HG02840 (cell line): ENCODE data around the gene ATXN1.

Experiments used
- ATAC-seq: cut with Tn5 transposase; IDR thresholded peaks from one replicate; pipeline ENCODE4 v1.9.1; 2021; ENCODE audit warnings: mild to moderate bottlenecking, moderate library complexity, moderate number of reproducible peaks; ENCODE audit not compliant: unreplicated experiment, low FRiP score

The ATXN1 gene

DNA sequence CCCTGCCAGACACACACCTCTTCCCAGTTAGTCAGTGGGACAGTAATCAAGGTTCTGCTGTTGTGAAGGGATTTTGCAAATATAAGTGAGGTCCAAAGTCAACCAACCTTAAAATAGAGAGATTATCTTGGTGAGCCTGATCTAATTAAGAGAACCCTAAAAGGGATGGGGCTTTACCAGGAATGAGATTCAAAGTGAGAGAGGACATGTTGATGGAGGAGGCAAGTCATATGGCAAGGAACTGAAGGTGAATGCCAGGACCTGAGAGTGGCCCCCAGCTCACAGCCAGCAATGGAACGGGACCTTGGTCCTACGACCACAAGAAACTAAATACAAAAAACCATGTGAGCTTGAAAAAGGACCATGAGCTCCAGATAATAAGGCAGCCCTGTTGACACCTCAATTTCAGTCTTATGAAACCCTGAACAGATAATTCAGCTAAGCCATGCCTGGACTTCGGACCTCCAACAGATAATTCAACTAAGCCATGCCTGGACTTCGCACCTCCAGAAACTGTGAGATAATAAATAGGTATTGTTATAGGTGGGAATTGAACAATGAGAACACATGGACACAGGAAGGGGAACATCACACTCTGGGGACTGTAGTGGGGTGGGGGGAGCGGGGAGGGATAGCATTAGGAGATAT lies 269.5 kb downstream of the ATXN1 start:
- no peak for ATAC-seq

GRCh38 chr6:16490616-16491015 lies 270.6 kb downstream of the ATXN1 start:
- ATAC-seq, result no peak

- ATAC-seq, result no peak
Observed at GRCh38 chr6:16488813-16489212, 272.4 kb downstream of the ATXN1 start.

GRCh38 chr6:16487996-16488674 lies 273.1 kb downstream of the ATXN1 start:
- no peak for ATAC-seq

- ATAC-seq, result no peak
Observed at GRCh38 chr6:16486661-16487060, 274.6 kb downstream of the ATXN1 start.

GRCh38 chr6:16483315-16483875 lies 277.9 kb downstream of the ATXN1 start:
- no peak for ATAC-seq

DNA sequence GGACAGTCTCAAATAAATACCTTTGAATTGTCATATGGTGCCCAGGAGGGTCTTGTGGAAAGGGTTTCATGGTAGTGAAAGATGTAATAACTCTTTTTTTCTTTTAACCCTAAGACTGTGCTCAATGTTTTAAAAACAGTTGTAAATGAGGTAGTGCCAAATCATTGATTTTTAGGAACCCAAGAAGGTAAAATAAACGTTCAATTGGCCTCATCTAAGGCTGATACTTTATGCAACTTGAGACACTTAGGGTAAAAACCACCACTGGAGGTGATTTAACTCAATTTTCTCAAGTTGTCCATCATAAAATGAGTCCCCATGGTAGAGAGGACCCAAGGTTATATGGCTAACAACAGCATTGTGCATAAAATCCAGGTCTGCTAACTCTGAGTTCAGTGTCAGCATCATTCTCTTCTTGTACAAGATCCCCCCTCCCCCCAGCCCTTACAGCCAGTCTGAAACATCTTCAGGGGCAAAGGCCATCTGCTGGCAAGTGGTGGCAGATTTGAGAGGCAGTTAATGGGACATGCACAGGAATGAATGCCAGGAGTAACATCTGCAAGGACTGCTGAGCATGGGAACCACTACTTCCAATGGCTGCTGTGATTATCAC lies 278.5 kb downstream of the ATXN1 start:
- no peak for ATAC-seq

- no peak for ATAC-seq
Observed at GRCh38 chr6:16481697-16482399, 279.4 kb downstream of the ATXN1 start.

DNA sequence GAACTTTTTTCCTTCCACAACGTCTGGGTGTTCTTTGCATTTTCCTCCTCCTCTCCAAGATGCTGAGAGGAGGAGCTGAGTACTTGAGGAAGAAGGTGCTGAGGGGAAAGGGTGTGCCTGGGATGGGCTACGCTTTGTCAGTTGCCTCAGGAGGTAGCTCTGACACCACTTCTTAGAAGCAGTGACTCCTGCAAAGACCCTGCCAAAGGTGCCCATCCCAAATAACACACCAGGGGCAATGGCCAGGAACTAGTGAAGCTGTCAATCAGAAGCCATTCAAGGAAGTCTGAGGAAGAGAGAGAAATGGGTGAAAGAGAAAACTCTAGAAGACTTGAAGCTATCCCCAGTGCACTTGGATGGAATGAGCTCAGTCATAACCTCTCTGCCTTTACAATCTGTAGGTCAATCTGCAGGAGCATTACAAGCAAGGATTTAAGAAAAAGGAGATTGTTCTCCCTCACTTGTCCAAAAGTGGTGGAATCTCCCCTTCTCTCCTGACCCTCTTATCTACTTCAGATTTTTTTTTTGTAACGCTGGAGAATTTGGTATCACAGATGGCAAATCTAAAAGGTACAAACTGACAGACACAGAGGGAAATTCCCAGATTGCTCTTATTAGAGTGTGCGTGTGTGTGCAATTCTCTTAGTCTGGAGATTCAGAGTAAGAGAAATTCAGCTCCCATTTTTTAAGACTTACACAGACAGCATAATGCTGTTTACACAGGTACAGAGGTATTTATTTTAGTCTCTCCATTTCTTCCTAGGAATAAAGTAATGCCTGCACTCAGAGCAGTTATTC lies 280.3 kb downstream of the ATXN1 start:
- ATAC-seq, result no peak

DNA sequence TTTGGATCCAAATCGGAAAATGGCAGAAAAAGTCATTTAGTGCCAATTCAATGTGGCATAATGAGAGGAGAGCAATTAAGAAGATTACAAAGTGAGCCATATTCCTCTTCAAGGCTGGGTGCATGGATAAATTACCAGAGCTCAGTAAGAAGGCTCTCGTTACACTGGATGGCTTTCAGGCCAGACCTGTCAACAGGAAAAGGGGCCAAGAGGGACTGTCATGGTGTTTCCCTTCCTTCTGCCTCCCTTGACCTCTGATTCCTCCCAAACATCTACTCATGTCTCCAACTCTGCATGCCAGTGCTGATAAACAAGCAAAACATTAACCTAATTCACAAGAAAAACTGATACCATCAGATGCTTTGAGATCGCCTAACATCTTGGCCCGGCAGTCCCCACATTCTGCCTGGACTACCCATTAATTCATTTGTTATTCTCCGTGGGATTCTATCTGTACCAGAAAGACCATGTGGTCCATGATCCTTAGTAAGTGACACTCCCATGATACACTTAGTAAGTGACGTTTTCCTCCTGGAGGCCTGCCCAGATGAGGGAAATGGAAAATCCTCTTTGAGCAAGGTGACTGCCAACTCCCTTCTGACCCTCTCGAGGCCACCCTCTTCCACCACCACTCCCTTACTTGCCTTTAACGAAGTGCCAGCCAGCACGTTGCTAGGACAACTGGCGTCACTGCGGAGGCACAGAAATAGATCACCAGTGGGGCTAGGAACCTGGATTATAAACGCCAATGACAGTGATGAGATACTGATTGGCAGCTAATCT lies 283.7 kb downstream of the ATXN1 start:
- ATAC-seq, result no peak

DNA sequence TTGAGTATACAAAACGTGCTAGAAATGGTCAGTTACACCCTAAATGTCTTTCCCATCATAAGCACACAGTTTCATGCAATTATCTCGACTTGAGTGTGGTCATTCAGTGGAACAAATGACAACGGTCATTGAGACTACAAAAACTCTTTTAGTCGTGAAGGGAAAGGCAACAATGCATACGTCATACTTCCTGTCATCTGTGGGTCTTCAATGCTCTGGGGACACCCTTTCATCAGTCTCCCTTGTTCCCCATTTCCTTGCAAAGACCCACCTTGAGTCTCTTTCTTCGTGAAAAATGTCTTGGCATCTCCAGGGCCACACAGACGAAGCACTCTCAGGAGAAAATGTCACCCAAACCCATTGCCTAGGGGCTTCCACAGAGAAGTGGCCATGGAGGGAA lies 284.4 kb downstream of the ATXN1 start:
- ATAC-seq, result no peak

DNA sequence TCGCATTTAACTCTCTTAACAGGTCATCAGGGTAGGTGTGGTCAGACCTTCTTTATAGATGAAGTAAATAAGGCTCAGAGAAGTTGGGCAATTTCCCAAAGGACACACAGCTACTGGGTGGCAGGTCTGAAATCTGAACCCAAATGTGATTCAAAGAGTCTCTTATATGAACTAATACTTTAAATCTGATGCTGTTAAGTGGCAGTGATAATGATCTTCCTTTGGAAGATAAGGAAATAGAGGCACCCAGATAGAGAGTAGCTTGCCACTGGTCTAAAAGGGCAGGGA lies 285.8 kb downstream of the ATXN1 start:
- no peak for ATAC-seq

DNA sequence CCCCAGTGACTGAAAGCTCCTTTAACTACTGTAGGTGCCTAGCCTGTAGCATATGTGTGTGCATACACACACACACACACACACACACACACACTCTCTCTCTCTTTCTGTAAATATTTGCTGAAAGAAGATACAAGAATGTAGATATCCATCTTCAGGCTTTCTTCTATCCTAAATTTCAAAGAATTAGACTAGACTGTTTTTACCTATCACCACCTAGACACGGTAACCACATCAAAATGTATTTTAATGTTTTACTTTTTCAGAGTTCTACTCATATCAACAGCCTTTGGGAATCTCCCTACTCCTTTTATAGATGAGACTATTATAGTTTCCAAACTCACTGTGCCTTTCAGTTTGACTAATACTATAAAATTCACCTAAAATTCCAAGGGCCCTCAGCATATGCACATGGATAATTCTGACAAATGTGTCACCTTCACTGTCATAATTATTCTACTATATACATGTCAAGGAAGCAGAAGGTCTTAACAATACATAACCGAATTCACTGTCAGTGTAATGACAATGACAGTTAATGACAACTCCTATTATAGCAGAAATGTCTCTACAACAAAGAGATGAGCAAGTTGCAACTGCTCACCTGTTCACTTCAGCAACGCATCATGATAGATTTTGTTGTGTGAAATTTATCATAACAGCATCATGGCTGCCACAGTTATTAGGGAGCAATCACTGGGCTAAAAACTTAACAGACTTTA lies 286.3 kb downstream of the ATXN1 start:
- ATAC-seq, result no peak

DNA sequence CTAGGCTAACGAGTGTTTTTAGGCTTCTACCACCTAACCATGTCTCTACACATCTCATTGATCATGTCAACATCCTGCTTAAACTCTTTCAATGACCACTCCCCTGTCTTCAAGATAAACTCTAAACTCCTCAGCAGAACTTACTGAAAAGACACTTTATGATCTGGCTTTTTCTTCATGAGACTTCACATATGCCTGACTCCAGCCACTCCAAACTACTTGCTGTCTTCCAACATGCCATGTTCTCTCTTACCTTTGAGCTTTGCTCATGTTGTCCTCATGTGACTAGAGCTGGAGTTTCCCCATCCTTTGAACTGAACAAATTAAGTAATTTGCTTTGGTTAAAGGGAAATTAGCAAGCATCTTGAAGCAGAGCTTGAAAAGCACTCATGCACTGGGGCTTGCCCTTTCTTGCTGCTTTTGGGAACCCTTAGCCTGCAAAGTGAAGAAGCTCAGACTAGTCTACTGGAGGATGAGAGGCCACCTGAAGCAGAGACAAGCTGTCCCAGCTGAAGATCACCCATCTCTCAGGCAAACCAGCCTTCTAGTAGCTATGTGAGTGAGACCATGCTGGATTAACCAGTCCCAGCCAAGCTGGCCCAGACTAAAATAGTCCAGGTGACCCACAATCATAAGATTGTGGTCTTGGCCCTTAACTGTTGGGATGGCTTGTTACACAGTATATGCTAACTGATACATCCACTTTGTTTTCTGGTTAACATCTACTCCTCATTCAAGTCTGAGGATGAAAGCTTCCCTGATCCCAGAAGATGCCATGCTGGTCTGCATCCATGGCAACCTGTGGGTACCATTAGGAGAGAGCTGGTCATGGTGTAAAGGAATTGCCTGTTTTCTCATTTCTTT lies 287.1 kb downstream of the ATXN1 start:
- no peak for ATAC-seq

- ATAC-seq, result no peak
Observed at GRCh38 chr6:16473184-16473907, 287.9 kb downstream of the ATXN1 start.

- ATAC-seq, result no peak
Observed at GRCh38 chr6:16472349-16473069, 288.8 kb downstream of the ATXN1 start.

DNA sequence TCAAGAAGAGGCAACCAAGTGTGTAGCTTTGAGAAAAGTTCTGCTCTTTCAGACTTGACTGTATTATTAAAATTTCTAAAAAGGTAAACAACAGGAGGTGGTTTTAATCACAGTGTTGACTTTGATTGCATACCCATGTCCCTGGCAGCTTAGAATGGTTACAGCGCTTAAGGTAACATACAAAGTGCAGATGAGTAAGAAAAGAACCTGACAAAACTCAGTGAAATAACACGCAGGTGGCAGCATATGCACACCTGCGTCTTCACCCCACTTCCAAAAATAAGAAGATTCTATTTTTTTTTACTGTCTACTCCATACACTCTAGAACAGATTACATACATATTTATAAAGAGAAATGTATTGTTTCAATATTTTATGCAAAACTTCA lies 289.4 kb downstream of the ATXN1 start:
- ATAC-seq, result no peak
